ENCODE results near the gene ARHGEF12.

ARHGEF12 gene

DNA sequence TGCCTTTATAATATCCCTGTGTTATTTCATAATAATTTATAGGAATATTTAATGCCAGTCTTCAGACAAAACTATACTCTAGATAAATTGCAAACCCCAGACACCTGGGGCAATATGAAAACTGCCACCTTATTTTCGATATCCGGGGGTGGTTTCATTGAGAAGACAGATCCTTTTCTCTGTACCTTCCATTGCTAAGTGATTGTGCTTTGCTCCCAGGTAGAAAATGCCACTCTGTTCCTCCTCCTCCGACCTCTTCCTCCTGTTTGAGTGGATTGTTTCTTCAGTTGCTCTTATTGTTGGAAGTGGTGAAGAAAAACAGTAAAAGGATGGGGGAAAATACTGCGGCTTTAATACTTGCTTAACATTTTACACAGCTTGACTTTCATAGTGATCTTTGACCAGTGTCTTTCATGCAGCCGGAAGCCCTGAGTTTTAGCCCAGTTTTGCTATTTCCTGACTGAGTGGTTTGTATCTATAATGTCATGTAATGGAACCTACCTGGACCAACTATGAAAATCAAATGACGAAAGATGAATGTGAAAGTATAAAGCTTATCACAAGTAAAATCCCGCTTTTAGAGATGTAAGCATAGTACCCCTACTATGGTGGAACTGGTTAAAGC lies 169.7 kb downstream of the ARHGEF12 start:
- Histone ChIP-seq H3K4me3 (no peak overlapping the region), H3K27ac (no peak overlapping the region), H3K9me3 (no peaks in the 10 kb centered on the region), H3K36me3 (no peaks in the 10 kb centered on the region), H3K27me3 (peaks cover 0 to 73% of the 10 kb centered on the region in 2 donors), H3K4me1 (peaks cover 0 to 2% (median under 1%) of the 10 kb centered on the region in 4 donors)
- intact Hi-C loops (cut with DNase I; ENCODE audit: low total_unique reads): no loop called here
- DNase-seq: no peak
- TF ChIP-seq, protein P1, sequence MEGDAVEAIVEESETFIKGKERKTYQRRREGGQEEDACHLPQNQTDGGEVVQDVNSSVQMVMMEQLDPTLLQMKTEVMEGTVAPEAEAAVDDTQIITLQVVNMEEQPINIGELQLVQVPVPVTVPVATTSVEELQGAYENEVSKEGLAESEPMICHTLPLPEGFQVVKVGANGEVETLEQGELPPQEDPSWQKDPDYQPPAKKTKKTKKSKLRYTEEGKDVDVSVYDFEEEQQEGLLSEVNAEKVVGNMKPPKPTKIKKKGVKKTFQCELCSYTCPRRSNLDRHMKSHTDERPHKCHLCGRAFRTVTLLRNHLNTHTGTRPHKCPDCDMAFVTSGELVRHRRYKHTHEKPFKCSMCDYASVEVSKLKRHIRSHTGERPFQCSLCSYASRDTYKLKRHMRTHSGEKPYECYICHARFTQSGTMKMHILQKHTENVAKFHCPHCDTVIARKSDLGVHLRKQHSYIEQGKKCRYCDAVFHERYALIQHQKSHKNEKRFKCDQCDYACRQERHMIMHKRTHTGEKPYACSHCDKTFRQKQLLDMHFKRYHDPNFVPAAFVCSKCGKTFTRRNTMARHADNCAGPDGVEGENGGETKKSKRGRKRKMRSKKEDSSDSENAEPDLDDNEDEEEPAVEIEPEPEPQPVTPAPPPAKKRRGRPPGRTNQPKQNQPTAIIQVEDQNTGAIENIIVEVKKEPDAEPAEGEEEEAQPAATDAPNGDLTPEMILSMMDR (IDR thresholded peaks at IDR 0.05): no peak

DNA sequence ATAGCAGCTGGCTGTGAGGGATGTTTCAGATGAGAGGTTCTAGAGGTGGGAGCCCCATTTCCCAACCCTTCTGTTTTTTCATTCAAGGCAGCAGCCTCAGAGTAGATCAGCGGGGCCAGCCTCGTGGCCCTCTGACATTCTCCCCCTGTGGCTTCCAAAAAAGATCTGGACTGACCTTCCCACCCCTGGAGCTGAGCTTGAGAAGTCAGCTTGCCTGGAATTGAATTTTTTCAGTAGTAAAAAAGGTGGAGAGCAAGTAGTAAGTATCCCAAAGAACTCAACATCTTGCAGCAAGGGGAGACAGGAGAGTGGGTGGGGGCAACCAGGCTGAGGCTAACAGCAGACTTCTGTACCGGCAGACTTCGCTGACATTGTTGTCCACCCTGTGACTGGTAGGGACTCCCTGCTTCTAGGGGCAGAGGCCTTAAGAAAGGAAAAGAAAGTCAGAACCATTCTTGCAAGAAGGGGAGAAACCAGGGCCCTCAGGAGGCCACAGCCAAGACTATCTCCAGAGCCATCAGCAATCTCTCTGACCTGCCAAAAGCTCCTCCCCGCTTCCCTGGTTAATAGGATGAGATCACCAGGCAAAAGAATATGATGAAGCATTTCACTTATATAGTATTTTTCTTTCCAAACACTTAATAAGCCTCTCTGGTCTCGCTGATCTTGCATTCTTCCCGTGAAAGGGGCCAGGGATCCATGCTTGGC lies 173.3 kb downstream of the ARHGEF12 start:
- intact Hi-C loops (cut with DNase I; ENCODE audit: low total_unique reads): loop anchor here (5.0 to 10.0 kb wide), 3 partner anchors 173 to 685 kb away; no protein-coding TSS in a partner anchor

GRCh38 chr11:120510406-120511115 lies 174.3 kb downstream of the ARHGEF12 start:
- DNase-seq: peak in 1 of 2 donors; percentile 64
- Histone ChIP-seq H3K36me3 (no peaks in the 10 kb centered on the region), H3K4me1 (peaks cover 0 to 12% (median 5%) of the 10 kb centered on the region in 4 donors), H3K27ac (no peak overlapping the region), H3K27me3 (peaks cover 0 to 74% of the 10 kb centered on the region in 2 donors), H3K4me3 (no peak overlapping the region), H3K9me3 (no peaks in the 10 kb centered on the region)
- intact Hi-C loops (cut with DNase I; ENCODE audit: low total_unique reads): loop anchor here (5.0 to 10.0 kb wide), 3 partner anchors 172 to 684 kb away; no protein-coding TSS in a partner anchor
- TF ChIP-seq, protein P1 (IDR thresholded peaks at IDR 0.05): no peak

More for the DNA sequence above, 173.3 kb downstream of the ARHGEF12 start:
- Histone ChIP-seq H3K4me3 (no peak overlapping the region), H3K27ac (no peak overlapping the region), H3K4me1 (peaks cover 0 to 12% (median 5%) of the 10 kb centered on the region in 4 donors), H3K27me3 (peaks cover 0 to 74% of the 10 kb centered on the region in 2 donors), H3K9me3 (no peaks in the 10 kb centered on the region), H3K36me3 (no peaks in the 10 kb centered on the region)
- TF ChIP-seq, protein P1 (IDR thresholded peaks at IDR 0.05): no peak
- peak in 1 of 2 donors; percentile 19 for DNase-seq

GRCh38 chr11:120511116-120511819 lies 175.1 kb downstream of the ARHGEF12 start, which contains the start of gene GRIK4:
TSS of gene GRIK4 (plus strand) at chr11:120511748. CDS start at chr11:120660319, 148,571 bp downstream.
- DNase-seq: peak; percentile 77 to 82
- Histone ChIP-seq H3K27me3 (peaks cover 0 to 72% of the 10 kb centered on the region in 2 donors), H3K4me1 (peaks cover 0 to 12% (median 5%) of the 10 kb centered on the region in 4 donors), H3K27ac (no peak within 1 kb of the TSS), H3K9me3 (no peaks in the 10 kb centered on the region), H3K4me3 (peak within 1 kb of the TSS; percentile 39 to 48), H3K36me3 (no peaks in the 10 kb centered on the region)
- intact Hi-C loops (cut with DNase I; ENCODE audit: low total_unique reads): loop anchor here (5.0 to 10.0 kb wide), 3 partner anchors 171 to 684 kb away; no protein-coding TSS in a partner anchor
- TF ChIP-seq, protein P1 (IDR thresholded peaks at IDR 0.05): peak; percentile 94 to 95
